Measurements from ENCODE around the gene CYP27B1. TPM values are rescaled to one million over a fixed set of nuclear protein-coding genes. Genes with fewer than 3 reads are reported as not detected.
"Not testable (repeated sequence)": the region's sequence is repeated elsewhere in the genome, so short reads cannot be mapped to it uniquely, and the experiment has no call there.

The CYP27B1 gene
- total RNA-seq, 1 donor from 2014 or later = 0.98 TPM

- intact Hi-C loops (cut with DNase I) = no loop called here
- no peak for ATAC-seq
- DNase-seq (ENCODE audit: low spot score) = no peak
Measured at GRCh38 chr12:57717131-57717530, 49.7 kb downstream of the CYP27B1 start.

GRCh38 chr12:57716305-57716704, 50.6 kb downstream of the CYP27B1 start:
- ATAC-seq = no peak

GRCh38 chr12:57715786-57716185, 51.1 kb downstream of the CYP27B1 start:
- DNase-seq (ENCODE audit: low spot score) = no peak
- no peak for ATAC-seq
- intact Hi-C loops (cut with DNase I) = no loop called here

More at GRCh38 chr12:57716305-57716704, 50.6 kb downstream of the CYP27B1 start:
- intact Hi-C loops (cut with DNase I) = no loop called here
- no peak for DNase-seq (ENCODE audit: low spot score)

- ATAC-seq; intact Hi-C loops (cut with DNase I); DNase-seq (ENCODE audit: low spot score): not testable (repeated sequence)
Measured at GRCh38 chr12:57715036-57715748, 51.7 kb downstream of the CYP27B1 start.

GRCh38 chr12:57713209-57713608, 53.7 kb downstream of the CYP27B1 start:
- intact Hi-C loops (cut with DNase I) = no loop called here
- DNase-seq (ENCODE audit: low spot score) = no peak
- no peak for ATAC-seq

- no peak for DNase-seq (ENCODE audit: low spot score)
- intact Hi-C loops (cut with DNase I) = no loop called here
- ATAC-seq = no peak
Measured at GRCh38 chr12:57712701-57713100, 54.2 kb downstream of the CYP27B1 start.

Small RNAs within 50 kb of the gene (microRNA-seq; reads per million reads assigned to microRNA genes)
- gene MIR6759 = not detected

Other genes with a start within 250 kb of the CYP27B1 start
- 34.0 TPM for gene DDIT3, start 246.6 kb downstream of the CYP27B1 start, total RNA-seq
- gene MBD6, start 244.3 kb downstream of the CYP27B1 start, total RNA-seq = 76.2 TPM
- gene DCTN2, start 219.9 kb downstream of the CYP27B1 start, total RNA-seq = 104 TPM
- 5.6 TPM for gene KIF5A, start 217.0 kb downstream of the CYP27B1 start, total RNA-seq
- gene PIP4K2C, start 175.9 kb downstream of the CYP27B1 start, total RNA-seq = 26.0 TPM
- 42.9 TPM for gene DTX3, start 162.3 kb downstream of the CYP27B1 start, total RNA-seq
- gene ARHGEF25, start 155.6 kb downstream of the CYP27B1 start, total RNA-seq = 61.3 TPM
- gene B4GALNT1, start 133.9 kb downstream of the CYP27B1 start, total RNA-seq = 16.6 TPM
- 230 TPM for gene OS9, start 72.9 kb downstream of the CYP27B1 start, total RNA-seq
- gene AGAP2, start 28.3 kb downstream of the CYP27B1 start, total RNA-seq = 4.0 TPM
- gene TSPAN31, start 22.0 kb downstream of the CYP27B1 start, total RNA-seq = 37.1 TPM
- gene CDK4, start 14.8 kb downstream of the CYP27B1 start, total RNA-seq = 54.0 TPM
- 10.6 TPM for gene MARCHF9, start 12.0 kb downstream of the CYP27B1 start, total RNA-seq
- gene METTL1, start 5.0 kb upstream of the CYP27B1 start, total RNA-seq = 13.4 TPM
- gene EEF1AKMT3, start 5.5 kb upstream of the CYP27B1 start, total RNA-seq = 11.8 TPM
- 14.6 TPM for gene TSFM, start 15.7 kb upstream of the CYP27B1 start, total RNA-seq
- 7.3 TPM for gene AVIL, start 51.7 kb upstream of the CYP27B1 start, total RNA-seq
- 202 TPM for gene CTDSP2, start 79.7 kb upstream of the CYP27B1 start, total RNA-seq
- 8.5 TPM for gene ATP23, start 174.5 kb upstream of the CYP27B1 start, total RNA-seq